ENCODE measurements around the gene CSNK1G3. TPM values are rescaled to one million over a fixed set of nuclear protein-coding genes. Genes with fewer than 3 reads are reported as not detected.

CSNK1G3 gene
- total RNA-seq, 4 donors from 2014 or later = 23.1 to 45.6 (median 30.5) TPM

DNA sequence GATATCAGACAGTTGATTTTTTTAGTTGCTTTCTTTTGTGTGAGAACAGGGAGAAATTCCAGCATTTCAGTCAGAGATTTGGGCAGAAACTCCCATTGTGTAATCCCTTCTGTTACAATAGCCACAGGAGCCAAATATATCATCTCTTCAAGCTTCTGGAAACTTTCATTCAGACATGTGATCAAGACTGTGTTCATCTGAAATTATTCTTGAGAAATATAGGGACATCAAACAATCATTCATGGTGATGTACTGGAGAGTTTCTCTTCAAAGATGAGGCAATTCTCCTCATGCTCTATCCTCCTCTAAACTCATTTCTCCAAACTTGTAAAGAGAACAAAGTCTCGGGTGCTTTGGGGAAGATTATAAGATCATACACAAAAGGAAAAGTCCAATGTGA is 35.2 kb upstream of the CSNK1G3 start:
- H3K27me3 ChIP-seq = no peaks in the 10 kb centered on the region
- no peaks in the 10 kb centered on the region for H3K9me3 ChIP-seq
- no peaks in the 10 kb centered on the region for H3K4me1 ChIP-seq
- TF ChIP-seq EP300 (IDR thresholded peaks at IDR 0.05) = no peak
- TF ChIP-seq POLR2A (IDR thresholded peaks at IDR 0.05) = no peak
- TF ChIP-seq, protein P1, sequence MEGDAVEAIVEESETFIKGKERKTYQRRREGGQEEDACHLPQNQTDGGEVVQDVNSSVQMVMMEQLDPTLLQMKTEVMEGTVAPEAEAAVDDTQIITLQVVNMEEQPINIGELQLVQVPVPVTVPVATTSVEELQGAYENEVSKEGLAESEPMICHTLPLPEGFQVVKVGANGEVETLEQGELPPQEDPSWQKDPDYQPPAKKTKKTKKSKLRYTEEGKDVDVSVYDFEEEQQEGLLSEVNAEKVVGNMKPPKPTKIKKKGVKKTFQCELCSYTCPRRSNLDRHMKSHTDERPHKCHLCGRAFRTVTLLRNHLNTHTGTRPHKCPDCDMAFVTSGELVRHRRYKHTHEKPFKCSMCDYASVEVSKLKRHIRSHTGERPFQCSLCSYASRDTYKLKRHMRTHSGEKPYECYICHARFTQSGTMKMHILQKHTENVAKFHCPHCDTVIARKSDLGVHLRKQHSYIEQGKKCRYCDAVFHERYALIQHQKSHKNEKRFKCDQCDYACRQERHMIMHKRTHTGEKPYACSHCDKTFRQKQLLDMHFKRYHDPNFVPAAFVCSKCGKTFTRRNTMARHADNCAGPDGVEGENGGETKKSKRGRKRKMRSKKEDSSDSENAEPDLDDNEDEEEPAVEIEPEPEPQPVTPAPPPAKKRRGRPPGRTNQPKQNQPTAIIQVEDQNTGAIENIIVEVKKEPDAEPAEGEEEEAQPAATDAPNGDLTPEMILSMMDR (IDR thresholded peaks at IDR 0.05) = no peak
- TF ChIP-seq POLR2AphosphoS5 (IDR thresholded peaks at IDR 0.05) = no peak
- H3K4me3 ChIP-seq = no peak overlapping the region
- no peak overlapping the region for H3K27ac ChIP-seq
- no peak for DNase-seq (ENCODE audit: low spot score in 2 of 2)
- WGBS = 68% methylated on average over 1 of the region's 1 CpG
- no peaks in the 10 kb centered on the region for H3K36me3 ChIP-seq

DNA sequence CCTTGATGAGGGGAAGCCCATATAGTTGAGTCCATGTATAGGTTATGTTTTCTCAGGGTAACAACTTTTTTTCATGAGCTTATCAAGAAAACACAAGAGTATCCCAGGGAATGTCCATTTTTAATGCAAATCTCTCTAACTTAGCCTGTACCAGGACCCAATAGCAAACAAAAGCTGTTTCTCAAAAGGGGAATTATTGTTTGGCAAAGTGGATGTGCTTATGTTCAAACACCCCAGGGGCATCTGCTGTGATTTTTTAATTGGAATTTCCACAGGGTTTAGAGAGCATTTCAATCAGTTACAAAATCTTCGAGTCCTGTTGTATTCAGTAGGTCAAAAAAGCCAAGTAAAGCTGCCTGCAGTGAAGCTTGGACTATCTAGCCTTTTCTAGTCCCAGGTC is 33.4 kb upstream of the CSNK1G3 start:
- H3K9me3 ChIP-seq = no peaks in the 10 kb centered on the region
- no peak overlapping the region for H3K27ac ChIP-seq
- no peak for TF ChIP-seq EP300 (IDR thresholded peaks at IDR 0.05)
- no peak for TF ChIP-seq POLR2A (IDR thresholded peaks at IDR 0.05)
- TF ChIP-seq POLR2AphosphoS5 (IDR thresholded peaks at IDR 0.05) = no peak
- TF ChIP-seq, protein P1 (IDR thresholded peaks at IDR 0.05) = no peak
- no peaks in the 10 kb centered on the region for H3K27me3 ChIP-seq
- WGBS = 69% methylated on average over 1 of the region's 1 CpG
- DNase-seq (ENCODE audit: low spot score in 2 of 2) = no peak
- H3K4me3 ChIP-seq = no peak overlapping the region
- no peaks in the 10 kb centered on the region for H3K4me1 ChIP-seq
- H3K36me3 ChIP-seq = no peaks in the 10 kb centered on the region

GRCh38 chr5:123482258-123482657 is 29.7 kb upstream of the CSNK1G3 start:
- no peaks in the 10 kb centered on the region for H3K36me3 ChIP-seq
- no peak for DNase-seq (ENCODE audit: low spot score in 2 of 2)
- 75% methylated on average over 4 of the region's 4 CpGs for WGBS
- no peaks in the 10 kb centered on the region for H3K9me3 ChIP-seq
- no peak overlapping the region for H3K4me3 ChIP-seq
- H3K27ac ChIP-seq = no peak overlapping the region
- no peaks in the 10 kb centered on the region for H3K27me3 ChIP-seq
- TF ChIP-seq EP300 (IDR thresholded peaks at IDR 0.05) (no peak), POLR2A (IDR thresholded peaks at IDR 0.05) (no peak), POLR2AphosphoS5 (IDR thresholded peaks at IDR 0.05) (no peak)
- TF ChIP-seq, protein P1 (IDR thresholded peaks at IDR 0.05) = no peak
- peaks cover 6% of the 10 kb centered on the region for H3K4me1 ChIP-seq

DNA sequence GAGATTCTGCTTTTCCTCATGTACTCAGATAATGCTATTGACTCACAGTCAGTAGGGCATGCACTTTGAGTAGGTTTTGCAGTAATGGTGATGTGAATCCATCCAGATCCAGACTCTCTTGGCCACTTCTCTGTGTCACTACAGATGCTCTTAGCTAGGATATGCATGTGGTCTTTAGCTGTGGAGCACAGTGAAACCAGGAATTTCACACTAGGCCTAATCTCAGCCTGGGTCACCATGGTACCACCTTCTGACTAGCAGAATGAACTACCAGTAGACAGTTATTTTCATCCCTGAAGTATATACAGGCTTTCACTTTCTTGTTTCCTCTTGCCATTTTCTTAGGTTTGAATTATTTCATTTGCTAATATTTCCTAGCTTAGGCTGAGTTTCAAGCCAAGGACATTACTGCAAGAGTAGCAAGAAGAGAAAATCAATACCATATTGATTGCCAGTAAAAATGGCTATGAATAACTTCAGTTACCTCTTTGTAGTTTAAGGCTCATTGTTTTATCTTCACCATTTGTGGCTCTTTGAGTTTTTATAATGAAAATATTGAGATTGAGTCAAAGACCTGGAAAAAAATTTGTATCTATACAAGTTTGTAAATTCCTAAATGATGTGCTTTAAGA is 28.4 kb upstream of the CSNK1G3 start:
- no peaks in the 10 kb centered on the region for H3K27me3 ChIP-seq
- no peak overlapping the region for H3K4me3 ChIP-seq
- H3K36me3 ChIP-seq = no peaks in the 10 kb centered on the region
- peaks cover 10% of the 10 kb centered on the region for H3K4me1 ChIP-seq
- H3K27ac ChIP-seq = no peak overlapping the region
- TF ChIP-seq POLR2AphosphoS5 (IDR thresholded peaks at IDR 0.05) = no peak
- TF ChIP-seq, protein P1 (IDR thresholded peaks at IDR 0.05) = no peak
- TF ChIP-seq POLR2A (IDR thresholded peaks at IDR 0.05) = no peak
- no peak for TF ChIP-seq EP300 (IDR thresholded peaks at IDR 0.05)
- H3K9me3 ChIP-seq = no peaks in the 10 kb centered on the region
- no peak for DNase-seq (ENCODE audit: low spot score in 2 of 2)

DNA sequence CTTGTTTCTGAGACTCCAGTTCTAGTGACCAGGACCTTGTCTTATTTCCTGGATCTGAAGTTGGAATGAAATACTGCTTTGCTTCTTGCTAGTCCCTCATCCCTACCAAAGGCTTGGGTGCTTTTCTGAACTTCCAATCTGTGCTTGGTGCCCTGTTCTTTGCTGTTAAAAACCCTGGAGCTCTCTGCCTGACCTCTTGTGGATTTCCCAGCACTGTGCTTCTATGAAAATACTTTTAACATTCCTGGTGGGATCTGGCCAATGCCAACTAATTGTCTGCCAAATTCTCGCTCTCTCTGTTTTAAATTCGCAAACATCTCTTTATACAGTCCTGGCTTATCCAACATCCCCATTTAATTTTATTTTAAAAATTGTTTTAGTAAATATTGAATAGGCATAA is 26.7 kb upstream of the CSNK1G3 start:
- Histone ChIP-seq H3K27ac (no peak overlapping the region), H3K4me3 (no peak overlapping the region), H3K9me3 (no peaks in the 10 kb centered on the region), H3K4me1 (peaks cover 10% of the 10 kb centered on the region), H3K36me3 (no peaks in the 10 kb centered on the region), H3K27me3 (no peaks in the 10 kb centered on the region)
- no peak for DNase-seq (ENCODE audit: low spot score in 2 of 2)
- TF ChIP-seq, protein P1 (IDR thresholded peaks at IDR 0.05) = no peak
- TF ChIP-seq EP300 (IDR thresholded peaks at IDR 0.05) (no peak), POLR2A (IDR thresholded peaks at IDR 0.05) (no peak), POLR2AphosphoS5 (IDR thresholded peaks at IDR 0.05) (no peak)
- 89% methylated on average over 2 of the region's 2 CpGs for WGBS

Data from suprapubic skin (tissue), 4 donors.